HepG2 (cell line): ENCODE data around the gene CYBRD1. TPM values are rescaled to one million over a fixed set of nuclear protein-coding genes. Genes with fewer than 3 reads are reported as not detected.

Experiments used
- AKAP8 ChIP-seq: sonication (generic); formaldehyde crosslinking; IDR thresholded peaks from 2 replicates; pipeline ENCODE4 v1.5.1; 2020; ENCODE audit warnings: mild to moderate bottlenecking, missing genetic modification reagents
- ARID2 ChIP-seq: sonication (generic); formaldehyde crosslinking; IDR thresholded peaks from 2 replicates; pipeline ENCODE4 v1.8.1; 2022; ENCODE audit warnings: mild to moderate bottlenecking, missing genetic modification reagents, borderline replicate concordance
- ASH2L ChIP-seq: fragments of 300-600, 200-600 bp; sonication (generic); IDR thresholded peaks from 2 replicates; pipeline ENCODE4 v1.7.0; 2017; ENCODE audit warnings: low read depth, mild to moderate bottlenecking, moderate library complexity, mixed read lengths, low read length; ENCODE audit not compliant: insufficient read length
- CCAR2 ChIP-seq: fragments of 200-400 bp; formaldehyde crosslinking; optimal IDR thresholded peaks from 2 replicates; pipeline ENCODE3; 2018; ENCODE audit warnings: low read depth, mild to moderate bottlenecking, low read length, moderate library complexity
- DNMT1 ChIP-seq: sonication (generic); formaldehyde crosslinking; IDR thresholded peaks from 2 replicates; pipeline ENCODE4 v1.5.1; 2020; ENCODE audit warnings: mild to moderate bottlenecking, missing genetic modification reagents
- ERF ChIP-seq: IDR thresholded peaks from 2 replicates; pipeline ENCODE4 v1.6.1; 2018; ENCODE audit warnings: missing biosample characterization, missing genetic modification reagents
- GABPA ChIP-seq, 2 experiments: IDR thresholded peaks; 2 replicates each; pipeline ENCODE4 v1.6.1; 2011 to 2016; ENCODE audit warnings: low read depth in 2 of 2, low read length in 1 of 2, missing biosample characterization in 1 of 2, missing genetic modification characterization in 1 of 2
- NCOA1 ChIP-seq: sonication (generic); formaldehyde crosslinking; IDR thresholded peaks from 2 replicates; pipeline ENCODE4 v1.9.0; 2021; ENCODE audit warnings: missing genetic modification reagents
- NFAT5 ChIP-seq: sonication (generic); formaldehyde crosslinking; IDR thresholded peaks from 2 replicates; pipeline ENCODE4 v1.4.0; 2020; ENCODE audit warnings: missing genetic modification reagents
- SALL2 ChIP-seq: sonication (generic); formaldehyde crosslinking; IDR thresholded peaks from 2 replicates; pipeline ENCODE4 v1.8.1; 2023; ENCODE audit warnings: mild to moderate bottlenecking, missing genetic modification reagents, inconsistent platforms
- ZFP90 ChIP-seq: sonication (generic); formaldehyde crosslinking; IDR thresholded peaks from 2 replicates; pipeline ENCODE4 v1.8.0; 2022; ENCODE audit warnings: missing genetic modification reagents, mild to moderate bottlenecking, inconsistent platforms, borderline replicate concordance
- ZNF10 ChIP-seq: sonication (generic); formaldehyde crosslinking; IDR thresholded peaks from 2 replicates; pipeline ENCODE4 v1.4.0; 2020; ENCODE audit warnings: mild to moderate bottlenecking, low read depth, missing genetic modification reagents, borderline replicate concordance
- ZNF337 ChIP-seq: sonication (generic); formaldehyde crosslinking; IDR thresholded peaks from 2 replicates; pipeline ENCODE4 v1.5.1; 2020; ENCODE audit warnings: missing genetic modification reagents, low read depth, mild to moderate bottlenecking, borderline replicate concordance
- ZSCAN5A ChIP-seq: sonication (generic); formaldehyde crosslinking; IDR thresholded peaks from 2 replicates; pipeline ENCODE4 v1.8.0; 2022; ENCODE audit warnings: mild to moderate bottlenecking, missing genetic modification reagents, borderline replicate concordance
- polyA plus RNA-seq, 8 experiments: library from polyadenylated mRNA; depleted of rRNA in 3 of 8; stranded (reverse) in 7 of 8; unstranded in 1 of 8; fragments of >200 nt; fragmentation: Illumina TruSeq in 4 of 8; extraction: Trizol in 4 of 8; gene quantifications; 2 replicates each; pipeline versions ENCODE4 v1.2.1 to v1.2.3, GENCODE V29; 2011 to 2016; ENCODE audit warnings: low read depth in 4 of 8, missing spikeins in 1 of 8, mixed read lengths in 1 of 8; ENCODE audit not compliant: insufficient read depth in 1 of 8
- total RNA-seq, 5 experiments: library from RNA; depleted of rRNA; stranded (reverse); fragments of >200 nt; fragmentation: Illumina TruSeq; extraction: Trizol; gene quantifications; 2 replicates each; pipeline ENCODE4 v1.2.3, GENCODE V29; 2016; ENCODE audit warnings: low read depth in 1 of 5
- TF ChIP-seq, protein P1 (sequence below): sonication (generic); formaldehyde crosslinking; conservative IDR thresholded peaks from 2 replicates; pipeline ENCODE4 v1.4.0; 2020; ENCODE audit warnings: missing genetic modification reagents

The CYBRD1 gene
- total and polyA plus RNA-seq, 2 of the 13 experiments (the other 11 are each of a cell fraction or from before 2014, with no cell fraction given) = 0.13 to 0.42 TPM

GRCh38 chr2:171522788-171523087, 464 bp downstream of the CYBRD1 start (continued):
- TF ChIP-seq NFAT5 (CRISPR knock-in tag) (no peak), GABPA (IDR thresholded peaks at IDR 0.05; ENCODE audit: low read depth, low read length) (no peak), GABPA (CRISPR knock-in tag; IDR thresholded peaks at IDR 0.05; ENCODE audit: low read depth) (no peak), ZSCAN5A (CRISPR knock-in tag) (no peak), DNMT1 (CRISPR knock-in tag) (no peak), SALL2 (no peak), ARID2 (CRISPR knock-in tag) (0 out of 2 replicates have a peak, but pooled peaks have one; percentile 50), ZFP90 (CRISPR knock-in tag) (no peak), ZNF337 (CRISPR knock-in tag) (no peak), AKAP8 (CRISPR knock-in tag) (0 out of 2 replicates have a peak, but pooled peaks have one; percentile 17), ERF (CRISPR knock-in tag) (no peak), ASH2L (no peak), CCAR2 (no peak), ZNF10 (no peak), NCOA1 (CRISPR knock-in tag) (no peak)
- TF ChIP-seq, protein P1, sequence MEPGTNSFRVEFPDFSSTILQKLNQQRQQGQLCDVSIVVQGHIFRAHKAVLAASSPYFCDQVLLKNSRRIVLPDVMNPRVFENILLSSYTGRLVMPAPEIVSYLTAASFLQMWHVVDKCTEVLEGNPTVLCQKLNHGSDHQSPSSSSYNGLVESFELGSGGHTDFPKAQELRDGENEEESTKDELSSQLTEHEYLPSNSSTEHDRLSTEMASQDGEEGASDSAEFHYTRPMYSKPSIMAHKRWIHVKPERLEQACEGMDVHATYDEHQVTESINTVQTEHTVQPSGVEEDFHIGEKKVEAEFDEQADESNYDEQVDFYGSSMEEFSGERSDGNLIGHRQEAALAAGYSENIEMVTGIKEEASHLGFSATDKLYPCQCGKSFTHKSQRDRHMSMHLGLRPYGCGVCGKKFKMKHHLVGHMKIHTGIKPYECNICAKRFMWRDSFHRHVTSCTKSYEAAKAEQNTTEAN (CRISPR knock-in tag) = no peak
